ENCODE data around the gene TOX4. TPM values are rescaled to one million over a fixed set of nuclear protein-coding genes. Genes with fewer than 3 reads are reported as not detected.

The TOX4 gene
- total RNA-seq: 10 to 100 TPM; 65.2 to 65.8 TPM

- Mint-ChIP-seq H3K4me1 (ENCODE audit: low read depth) (peaks cover 21% of the 10 kb centered on the region), H3K27ac (peak within 1 kb of the TSS; percentile 99), H3K27me3 (no peaks in the 10 kb centered on the region), H3K9me3 (no peaks in the 10 kb centered on the region), H3K36me3 (ENCODE audit: low read depth) (peaks cover 7% of the 10 kb centered on the region), H3K4me3 (peak within 1 kb of the TSS; percentile 98)
- DNase-seq (peak; percentile 97), ATAC-seq (peak; percentile 99)
- ChIA-PET POLR2A (interaction anchor here (0.6 to 2.7 kb wide), 15 partner anchors 10 to 94 kb away, joined by 3 to 17 read pairs (median 5); partner anchors contain the start of gene METTL3), CTCF (interaction anchor here (0.7 to 4.2 kb wide), 26 partner anchors 11 to 169 kb away, joined by 3 to 45 read pairs (median 4); partner anchors contain the start of genes CHD8, METTL3 and SALL2)
- intact Hi-C loops (cut with micrococcal nuclease): loop anchor here (1.0 kb wide), 1 partner anchor 21 kb away; the partner anchor contains the start of gene CHD8
- TF ChIP-seq CTCF (IDR thresholded peaks at IDR 0.05): peak; percentile 96
Measured at GRCh38 chr14:21476925-21477681, at the start of gene TOX4, which contains the start of gene RAB2B. TOX4 (plus strand) TSS chr14:21477195; CDS start chr14:21477279, 84 bp downstream. RAB2B (minus strand) TSS chr14:21476959; CDS start chr14:21476872, 87 bp downstream.

GRCh38 chr14:21428930-21429329, 48.1 kb upstream of the TOX4 start:
- no peak for TF ChIP-seq CTCF (IDR thresholded peaks at IDR 0.05)
- H3K27me3 Mint-ChIP-seq: no peaks in the 10 kb centered on the region
- ChIA-PET POLR2A (interaction anchor here (1.6 kb wide), 1 partner anchor 14 kb away, joined by 4 read pairs; no protein-coding TSS in a partner anchor), CTCF (no interaction called here)
- peaks cover 52% of the 10 kb centered on the region for H3K36me3 Mint-ChIP-seq (ENCODE audit: low read depth)
- intact Hi-C loops (cut with micrococcal nuclease): no loop called here
- H3K4me1 Mint-ChIP-seq (ENCODE audit: low read depth): peaks cover 12% of the 10 kb centered on the region
- no peaks in the 10 kb centered on the region for H3K9me3 Mint-ChIP-seq
- no peak overlapping the region for H3K27ac Mint-ChIP-seq
- ATAC-seq (no peak), DNase-seq (no peak)
- no peak overlapping the region for H3K4me3 Mint-ChIP-seq

- no peak for DNase-seq
- Mint-ChIP-seq H3K9me3 (no peaks in the 10 kb centered on the region), H3K36me3 (ENCODE audit: low read depth) (peaks cover 50% of the 10 kb centered on the region), H3K4me3 (no peak overlapping the region), H3K27ac (no peak overlapping the region), H3K4me1 (ENCODE audit: low read depth) (peaks cover 29% of the 10 kb centered on the region), H3K27me3 (no peaks in the 10 kb centered on the region)
- intact Hi-C loops (cut with micrococcal nuclease): no loop called here
- CTCF ChIA-PET: interaction anchor here (1.0 to 2.1 kb wide), 3 partner anchors 15 to 25 kb away, joined by 3 to 6 read pairs (median 6); partner anchors contain the start of gene CHD8
- no peak for ATAC-seq
- POLR2A ChIA-PET: interaction anchor here (0.9 to 1.7 kb wide), 2 partner anchors 18 to 67 kb away, joined by 4 to 8 read pairs; no protein-coding TSS in a partner anchor
- no peak for TF ChIP-seq CTCF (IDR thresholded peaks at IDR 0.05)
Measured at GRCh38 chr14:21431126-21431525, 45.9 kb upstream of the TOX4 start.

GRCh38 chr14:21436567-21437062, 40.4 kb upstream of the TOX4 start:
- peak overlapping the region; percentile 86 for H3K27ac Mint-ChIP-seq
- CTCF ChIA-PET: interaction anchor here (0.8 to 4.3 kb wide), 8 partner anchors 10 to 120 kb away, joined by 3 to 27 read pairs (median 4); partner anchors contain the start of genes CHD8, RAB2B and TOX4
- H3K27me3 Mint-ChIP-seq: no peaks in the 10 kb centered on the region
- peak overlapping the region; percentile 81 for H3K4me3 Mint-ChIP-seq
- POLR2A ChIA-PET: interaction anchor here (0.5 to 2.7 kb wide), 12 partner anchors 10 to 186 kb away, joined by 3 to 17 read pairs (median 4); partner anchors contain the start of genes CHD8, SALL2, SUPT16H and TOX4
- H3K9me3 Mint-ChIP-seq: no peaks in the 10 kb centered on the region
- TF ChIP-seq CTCF (IDR thresholded peaks at IDR 0.05): no peak
- H3K36me3 Mint-ChIP-seq (ENCODE audit: low read depth): peaks cover 22% of the 10 kb centered on the region
- intact Hi-C loops (cut with micrococcal nuclease): loop anchor here (1.0 kb wide), 1 partner anchor 19 kb away; no protein-coding TSS in a partner anchor
- DNase-seq (no peak), ATAC-seq (no peak)
- H3K4me1 Mint-ChIP-seq (ENCODE audit: low read depth): peaks cover 44% of the 10 kb centered on the region

Data from activated CD8-positive, alpha-beta T cell treated with anti-CD3 and anti-CD28 coated beads for 36 hours (primary cell).